Hepatocyte (in vitro differentiated cells): Measurements from ENCODE around the gene CNOT11. TPM values are rescaled to one million over a fixed set of nuclear protein-coding genes. Genes with fewer than 3 reads are reported as not detected.

Experiments used
- DNase-seq: peaks from one replicate; pipeline ENCODE4 v3.0.0-alpha.2; 2016; ENCODE audit warnings: low spot score
- H2AFZ ChIP-seq: fragments of 200-600 bp; sonication (generic); 2 replicates; pipeline ENCODE4 v1.6.0; 2016; ENCODE audit warnings: antibody characterized with exemption, mild to moderate bottlenecking
- H3K27ac ChIP-seq: fragments of 200-600 bp; sonication (generic); 2 replicates; pipeline ENCODE4 v1.5.1; 2016; ENCODE audit warnings: mild to moderate bottlenecking
- H3K27me3 ChIP-seq: fragments of 200-600 bp; sonication (generic); 2 replicates; pipeline ENCODE4 v1.6.1; 2016
- H3K36me3 ChIP-seq: fragments of 200-600 bp; sonication (generic); replicated peaks from 2 replicates; pipeline ENCODE4 v1.5.1; 2016; ENCODE audit warnings: low read depth; ENCODE audit not compliant: insufficient read depth
- H3K4me1 ChIP-seq: fragments of 200-600 bp; sonication (generic); 2 replicates; pipeline ENCODE4 v1.5.1; 2016; ENCODE audit warnings: mild to moderate bottlenecking, moderate library complexity; ENCODE audit not compliant: insufficient read depth
- H3K4me2 ChIP-seq: fragments of 200-600 bp; sonication (generic); 2 replicates; pipeline ENCODE4 v1.6.0; 2016
- H3K4me3 ChIP-seq: fragments of 200-600 bp; sonication (generic); 2 replicates; pipeline ENCODE4 v1.5.1; 2016; ENCODE audit warnings: mild to moderate bottlenecking
- H3K79me2 ChIP-seq: fragments of 200-600 bp; sonication (generic); 2 replicates; pipeline ENCODE4 v1.6.0; 2017; ENCODE audit warnings: mild to moderate bottlenecking
- H3K9me2 ChIP-seq: fragments of 200-600 bp; sonication (generic); replicated peaks from 2 replicates; pipeline ENCODE4 v1.6.0; 2017; ENCODE audit warnings: mild to moderate bottlenecking; ENCODE audit not compliant: insufficient read depth
- H3K9me3 ChIP-seq: fragments of 200-600 bp; sonication (generic); 2 replicates; pipeline ENCODE4 v1.5.1; 2016; ENCODE audit warnings: low read depth, mild to moderate bottlenecking
- H4K20me1 ChIP-seq: fragments of 200-600 bp; sonication (generic); 2 replicates; pipeline ENCODE4 v1.6.0; 2016; ENCODE audit warnings: mild to moderate bottlenecking; ENCODE audit not compliant: insufficient read depth, poor library complexity, severe bottlenecking
- EZH2 ChIP-seq: fragments of 200-600 bp; sonication (generic); IDR thresholded peaks from 2 replicates; pipeline ENCODE4 v1.6.1; 2016; ENCODE audit warnings: antibody characterized with exemption, mild to moderate bottlenecking, borderline replicate concordance
- EZH2phosphoT487 ChIP-seq: fragments of 200-600 bp; sonication (generic); IDR thresholded peaks from one replicate; pipeline ENCODE4 v1.6.1; 2018; ENCODE audit warnings: antibody characterized with exemption, mild to moderate bottlenecking, low read depth, moderate library complexity; ENCODE audit not compliant: unreplicated experiment, severe bottlenecking
- WGBS: methylation state at CpG from one replicate; pipeline ENCODE4 v1.1.6; 2016; ENCODE audit warnings: low lambda C conversion rate; ENCODE audit errors: missing lambda C conversion rate; 5-methylcytosine and 5-hydroxymethylcytosine counted together
- polyA plus RNA-seq: library from polyadenylated mRNA; unstranded; fragments of >200 nt; fragmentation: Nextera tagmentation; extraction: Ambion mirVana; gene quantifications from 2 replicates; pipeline ENCODE4 v1.2.1, GENCODE V29; 2016
- total RNA-seq: library from RNA; depleted of rRNA; stranded (reverse); fragments of >200 nt; gene quantifications from 2 replicates; pipeline ENCODE4 v1.2.3, GENCODE V29; 2014
- TF ChIP-seq, protein P1 (sequence below): fragments of 200-600 bp; sonication (generic); IDR thresholded peaks from 2 replicates; pipeline ENCODE4 v1.5.1; 2016; ENCODE audit warnings: antibody characterized with exemption, mild to moderate bottlenecking; ENCODE audit not compliant: poor library complexity

CNOT11 gene
- total and polyA plus RNA-seq, 2 experiments from 2014 or later = 57.7 to 61.8 TPM

DNA sequence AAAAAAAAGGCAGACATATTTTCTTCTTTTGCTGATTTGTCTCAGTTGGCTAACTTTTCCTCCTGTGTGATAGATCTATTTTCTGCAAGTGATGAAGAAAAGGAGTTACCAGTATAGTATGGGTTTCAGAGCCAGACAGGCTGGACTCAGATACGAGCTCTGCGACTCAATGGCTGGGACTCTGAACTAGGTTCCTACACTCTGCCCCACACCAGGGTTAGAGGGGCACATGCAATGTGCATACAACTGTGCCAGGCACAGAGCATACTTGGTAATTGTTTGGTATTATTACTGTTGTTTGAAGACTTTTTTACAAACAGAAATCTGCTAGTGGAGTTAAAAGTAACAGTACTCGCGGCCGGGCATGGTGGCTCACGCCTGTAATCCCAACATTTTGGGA, 34.0 kb downstream of the CNOT11 start:
- Histone ChIP-seq H2AFZ (no peak overlapping the region), H3K27ac (no peak overlapping the region), H3K79me2 (peaks cover 34% of the 10 kb centered on the region), H3K4me2 (no peak overlapping the region), H3K36me3 (no peaks in the 10 kb centered on the region), H3K9me2 (no peaks in the 10 kb centered on the region), H3K27me3 (no peaks in the 10 kb centered on the region), H3K9me3 (no peaks in the 10 kb centered on the region), H3K4me1 (no peaks in the 10 kb centered on the region), H4K20me1 (no peaks in the 10 kb centered on the region), H3K4me3 (no peak overlapping the region)
- TF ChIP-seq, protein P1, sequence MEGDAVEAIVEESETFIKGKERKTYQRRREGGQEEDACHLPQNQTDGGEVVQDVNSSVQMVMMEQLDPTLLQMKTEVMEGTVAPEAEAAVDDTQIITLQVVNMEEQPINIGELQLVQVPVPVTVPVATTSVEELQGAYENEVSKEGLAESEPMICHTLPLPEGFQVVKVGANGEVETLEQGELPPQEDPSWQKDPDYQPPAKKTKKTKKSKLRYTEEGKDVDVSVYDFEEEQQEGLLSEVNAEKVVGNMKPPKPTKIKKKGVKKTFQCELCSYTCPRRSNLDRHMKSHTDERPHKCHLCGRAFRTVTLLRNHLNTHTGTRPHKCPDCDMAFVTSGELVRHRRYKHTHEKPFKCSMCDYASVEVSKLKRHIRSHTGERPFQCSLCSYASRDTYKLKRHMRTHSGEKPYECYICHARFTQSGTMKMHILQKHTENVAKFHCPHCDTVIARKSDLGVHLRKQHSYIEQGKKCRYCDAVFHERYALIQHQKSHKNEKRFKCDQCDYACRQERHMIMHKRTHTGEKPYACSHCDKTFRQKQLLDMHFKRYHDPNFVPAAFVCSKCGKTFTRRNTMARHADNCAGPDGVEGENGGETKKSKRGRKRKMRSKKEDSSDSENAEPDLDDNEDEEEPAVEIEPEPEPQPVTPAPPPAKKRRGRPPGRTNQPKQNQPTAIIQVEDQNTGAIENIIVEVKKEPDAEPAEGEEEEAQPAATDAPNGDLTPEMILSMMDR = no peak
- TF ChIP-seq EZH2phosphoT487 = no peak
- no peak for TF ChIP-seq EZH2
- WGBS = 99% methylated on average over 6 of the region's 6 CpGs
- no peak for DNase-seq

DNA sequence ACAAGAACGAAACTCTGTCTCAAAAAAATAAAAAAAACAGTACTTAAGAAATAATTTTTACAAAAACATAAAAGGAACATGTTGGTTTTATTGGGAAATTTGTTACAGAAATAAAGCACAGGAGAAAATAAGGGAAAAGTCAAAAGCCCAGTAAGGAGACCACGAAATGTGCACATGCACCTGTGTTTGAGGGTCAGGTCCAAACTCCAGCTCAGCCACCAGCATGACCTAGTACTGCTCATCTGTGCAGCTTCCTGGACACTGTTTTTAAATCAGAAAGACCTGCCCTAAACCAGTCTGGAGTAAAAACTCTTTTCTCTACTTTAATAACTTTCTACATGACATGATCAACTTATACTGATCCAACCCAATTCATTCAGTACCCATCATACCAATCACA, 34.6 kb downstream of the CNOT11 start:
- H3K4me3 ChIP-seq = no peak overlapping the region
- WGBS = 95% methylated on average over 2 of the region's 2 CpGs
- no peak overlapping the region for H2AFZ ChIP-seq
- H3K9me3 ChIP-seq = no peaks in the 10 kb centered on the region
- DNase-seq = no peak
- H3K9me2 ChIP-seq = no peaks in the 10 kb centered on the region
- no peak overlapping the region for H3K27ac ChIP-seq
- TF ChIP-seq EZH2phosphoT487 (no peak), EZH2 (no peak)
- TF ChIP-seq, protein P1 = no peak
- peaks cover 40% of the 10 kb centered on the region for H3K79me2 ChIP-seq
- no peak overlapping the region for H3K4me2 ChIP-seq
- H3K27me3 ChIP-seq = no peaks in the 10 kb centered on the region
- H3K36me3 ChIP-seq = no peaks in the 10 kb centered on the region
- no peaks in the 10 kb centered on the region for H4K20me1 ChIP-seq
- H3K4me1 ChIP-seq = no peaks in the 10 kb centered on the region

DNA sequence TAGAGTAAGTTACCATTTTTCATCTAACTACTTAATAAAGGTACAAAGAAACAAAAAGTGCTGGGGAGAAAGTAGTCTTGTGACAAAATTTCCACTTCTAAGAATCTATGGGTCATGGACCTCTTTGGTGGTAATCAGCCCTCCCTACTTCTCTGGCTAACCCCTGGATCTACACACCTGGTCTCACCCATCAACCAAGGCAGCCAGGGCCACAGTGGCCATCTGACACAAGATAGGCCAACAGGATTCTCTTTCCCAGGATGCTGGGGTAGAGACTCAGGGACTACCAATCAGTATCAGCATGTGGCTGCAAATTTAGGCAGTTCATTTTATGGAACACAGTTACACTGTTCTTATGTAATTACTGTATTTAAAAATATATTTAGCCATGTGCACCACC, 38.0 kb downstream of the CNOT11 start:
- Histone ChIP-seq H3K9me2 (no peaks in the 10 kb centered on the region), H3K27ac (no peak overlapping the region), H3K27me3 (no peaks in the 10 kb centered on the region), H3K4me2 (no peak overlapping the region), H3K9me3 (no peaks in the 10 kb centered on the region), H3K4me1 (no peaks in the 10 kb centered on the region), H3K79me2 (peaks cover 65% of the 10 kb centered on the region), H4K20me1 (peaks cover 20% of the 10 kb centered on the region), H2AFZ (no peak overlapping the region), H3K4me3 (no peak overlapping the region), H3K36me3 (no peaks in the 10 kb centered on the region)
- TF ChIP-seq EZH2 = no peak
- TF ChIP-seq, protein P1 = no peak
- no peak for TF ChIP-seq EZH2phosphoT487
- no peak for DNase-seq

DNA sequence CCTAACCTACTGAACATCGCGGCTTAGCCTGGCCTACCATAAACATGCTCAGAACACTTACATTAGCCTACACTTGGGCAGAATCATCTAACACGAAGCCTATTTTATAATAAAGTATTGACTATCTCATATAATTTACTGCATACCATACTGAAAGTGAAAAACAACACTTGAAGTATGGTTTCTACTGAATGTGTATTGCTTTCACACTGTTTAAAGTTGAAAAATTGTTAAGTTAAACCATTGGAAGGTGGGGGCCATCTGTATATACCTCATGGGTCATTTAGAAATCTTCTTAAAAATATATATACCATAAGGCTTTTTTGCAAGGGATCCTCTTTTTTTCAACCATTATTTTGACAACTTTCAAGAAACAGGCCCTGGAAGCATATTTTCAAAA, 39.3 kb downstream of the CNOT11 start:
- Histone ChIP-seq H3K4me2 (no peak overlapping the region), H3K4me3 (no peak overlapping the region), H3K79me2 (peaks cover 78% of the 10 kb centered on the region), H4K20me1 (peaks cover 32% of the 10 kb centered on the region), H3K9me2 (no peaks in the 10 kb centered on the region), H3K4me1 (no peaks in the 10 kb centered on the region), H3K27me3 (no peaks in the 10 kb centered on the region), H3K27ac (no peak overlapping the region), H3K9me3 (no peaks in the 10 kb centered on the region), H3K36me3 (no peaks in the 10 kb centered on the region), H2AFZ (no peak overlapping the region)
- TF ChIP-seq EZH2 (no peak), EZH2phosphoT487 (no peak)
- TF ChIP-seq, protein P1 = no peak
- 98% methylated on average over 3 of the region's 3 CpGs for WGBS
- no peak for DNase-seq
